ENCODE data around the gene DHX57.

The DHX57 gene

DNA sequence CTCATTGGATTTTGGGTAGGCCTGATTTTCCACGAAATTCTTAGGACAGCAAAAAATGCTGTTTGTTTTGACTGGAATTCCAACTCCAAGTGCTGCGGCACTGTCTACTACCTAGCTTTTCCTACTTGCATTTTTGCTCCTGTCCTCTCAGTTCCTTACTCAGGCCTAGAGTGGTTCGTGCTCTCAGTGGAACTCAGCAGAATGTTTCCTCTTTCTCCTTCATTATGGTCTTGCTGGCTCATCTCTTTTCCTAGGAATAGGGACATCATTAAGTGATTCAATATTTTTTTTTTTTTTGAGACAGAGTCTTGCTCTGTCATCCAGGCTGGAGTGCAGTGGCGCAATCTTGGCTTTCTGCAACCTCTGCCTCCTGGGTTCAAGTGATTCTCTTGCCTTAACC lies 59.8 kb downstream of the DHX57 start:
- TF ChIP-seq CTCF (IDR thresholded peaks at IDR 0.05; ENCODE audit: low read depth, low read length, missing control alignments): no peak
- DNase-seq (ENCODE audit: low read depth): no peak
- no peak overlapping the region for H3K4me3 ChIP-seq (ENCODE audit: low read depth, low read length)
- in situ Hi-C loops (cut with HindIII; ENCODE audit: low sequenced_read_pairs): no loop called here

DNA sequence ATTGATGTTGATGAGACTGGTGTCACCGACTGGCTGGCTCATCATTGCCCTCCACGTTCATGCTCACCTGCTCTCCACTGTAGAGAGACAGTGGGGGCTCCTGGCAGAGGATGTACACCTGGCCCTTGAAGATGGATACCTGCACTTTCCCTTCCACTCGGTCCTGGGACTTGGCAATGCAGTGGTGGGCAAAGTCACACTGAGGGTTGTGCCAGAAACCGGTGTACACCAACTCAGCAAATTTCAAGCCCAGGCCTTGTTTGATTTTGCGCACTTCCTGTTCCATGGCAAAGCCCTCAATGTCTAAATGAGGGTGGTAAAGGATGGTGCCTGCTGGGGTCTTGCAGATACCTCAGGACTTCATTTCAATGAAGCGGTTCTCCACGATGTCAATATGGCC lies 65.2 kb downstream of the DHX57 start:
- in situ Hi-C loops (cut with HindIII; ENCODE audit: low sequenced_read_pairs): no loop called here

DNA sequence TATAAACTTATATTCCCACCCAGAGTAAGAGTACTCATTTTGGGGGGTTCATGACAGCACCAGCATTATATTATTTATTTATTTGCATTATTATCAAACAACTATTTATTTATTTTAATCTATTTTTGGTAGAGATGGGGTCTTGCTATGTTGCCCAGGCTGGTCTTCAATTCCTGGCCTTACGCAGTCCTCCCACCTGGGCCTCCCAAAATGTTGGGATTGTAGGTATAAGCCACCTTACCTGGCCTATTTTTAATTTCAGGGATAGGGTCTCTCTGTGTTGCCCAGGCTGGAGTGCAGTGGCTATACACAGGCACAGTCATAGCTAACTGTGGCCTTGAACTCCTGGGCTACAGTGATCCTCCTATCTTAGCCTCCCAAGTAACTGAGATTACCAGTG lies 67.1 kb downstream of the DHX57 start:
- in situ Hi-C loops (cut with HindIII; ENCODE audit: low sequenced_read_pairs): no loop called here
- no peak overlapping the region for H3K4me3 ChIP-seq (ENCODE audit: low read depth, low read length)
- no peak for DNase-seq (ENCODE audit: low read depth)
- no peak for TF ChIP-seq CTCF (IDR thresholded peaks at IDR 0.05; ENCODE audit: low read depth, low read length, missing control alignments)

More for the DNA sequence above, 65.2 kb downstream of the DHX57 start:
- DNase-seq (ENCODE audit: low read depth): no peak
- TF ChIP-seq CTCF (IDR thresholded peaks at IDR 0.05; ENCODE audit: low read depth, low read length, missing control alignments): no peak
- no peak overlapping the region for H3K4me3 ChIP-seq (ENCODE audit: low read depth, low read length)

GRCh38 chr2:38806733-38807059 lies 69.0 kb downstream of the DHX57 start:
- in situ Hi-C loops (cut with HindIII; ENCODE audit: low sequenced_read_pairs): no loop called here
- no peak for TF ChIP-seq CTCF (IDR thresholded peaks at IDR 0.05; ENCODE audit: low read depth, low read length, missing control alignments)
- no peak overlapping the region for H3K4me3 ChIP-seq (ENCODE audit: low read depth, low read length)
- DNase-seq (ENCODE audit: low read depth): no peak

DNA sequence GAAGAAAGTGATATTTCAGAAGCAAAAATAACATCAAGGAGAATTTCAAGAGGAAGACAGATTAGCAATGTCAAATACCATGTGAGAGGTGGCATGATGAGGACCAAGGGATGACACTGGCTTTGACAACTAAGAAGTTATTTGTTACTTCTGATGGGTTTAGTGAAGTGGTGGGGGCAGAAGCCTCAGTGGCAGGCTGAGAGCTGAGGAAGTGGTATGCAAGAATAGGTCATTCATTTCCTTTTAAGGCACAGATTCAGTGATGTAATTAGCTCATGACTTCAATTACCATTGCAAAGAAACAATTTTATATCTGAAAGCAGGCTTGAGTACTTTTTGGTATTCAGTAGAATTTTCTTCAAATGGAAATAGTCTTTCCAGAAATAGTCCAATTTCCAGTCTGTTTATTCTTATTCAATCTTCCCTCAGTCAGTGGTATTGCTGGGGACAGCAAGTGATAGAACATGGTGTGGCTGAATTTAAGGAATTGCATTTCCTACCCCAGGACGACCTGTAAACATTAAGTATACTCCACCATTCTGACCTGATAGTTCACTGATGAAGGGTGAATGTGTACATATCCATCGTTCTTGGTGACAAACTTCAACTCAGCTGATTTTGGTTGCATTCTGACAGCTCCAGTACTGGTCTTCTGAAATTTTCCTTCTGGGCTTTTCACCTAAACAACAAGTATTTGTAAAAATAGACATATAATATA lies 69.6 kb downstream of the DHX57 start:
- no peak overlapping the region for H3K4me3 ChIP-seq (ENCODE audit: low read depth, low read length)
- no peak for TF ChIP-seq CTCF (IDR thresholded peaks at IDR 0.05; ENCODE audit: low read depth, low read length, missing control alignments)
- no peak for DNase-seq (ENCODE audit: low read depth)
- in situ Hi-C loops (cut with HindIII; ENCODE audit: low sequenced_read_pairs): no loop called here

GRCh38 chr2:38797953-38798352 lies 77.8 kb downstream of the DHX57 start:
- H3K4me3 ChIP-seq (ENCODE audit: low read depth, low read length): no peak overlapping the region
- DNase-seq (ENCODE audit: low read depth): no peak
- no peak for TF ChIP-seq CTCF (IDR thresholded peaks at IDR 0.05; ENCODE audit: low read depth, low read length, missing control alignments)
- in situ Hi-C loops (cut with HindIII; ENCODE audit: low sequenced_read_pairs): no loop called here
